ENCODE measurements around the gene ZNF319. TPM values are rescaled to one million over a fixed set of nuclear protein-coding genes. Genes with fewer than 3 reads are reported as not detected.

The ZNF319 gene
- total and polyA plus RNA-seq, 4 donors: 0.64 to 3.4 (median 2.6) TPM

- peaks cover 8 to 57% (median 45%) of the 10 kb centered on the region in 4 donors for H3K4me1 ChIP-seq (ENCODE audit: control insufficient read depth in 4 of 4, insufficient read depth in 4 of 4, low read length in 3 of 4)
These were observed 24.2 kb upstream of the ZNF319 start for GRCh38 chr16:58024486-58025350.

DNA sequence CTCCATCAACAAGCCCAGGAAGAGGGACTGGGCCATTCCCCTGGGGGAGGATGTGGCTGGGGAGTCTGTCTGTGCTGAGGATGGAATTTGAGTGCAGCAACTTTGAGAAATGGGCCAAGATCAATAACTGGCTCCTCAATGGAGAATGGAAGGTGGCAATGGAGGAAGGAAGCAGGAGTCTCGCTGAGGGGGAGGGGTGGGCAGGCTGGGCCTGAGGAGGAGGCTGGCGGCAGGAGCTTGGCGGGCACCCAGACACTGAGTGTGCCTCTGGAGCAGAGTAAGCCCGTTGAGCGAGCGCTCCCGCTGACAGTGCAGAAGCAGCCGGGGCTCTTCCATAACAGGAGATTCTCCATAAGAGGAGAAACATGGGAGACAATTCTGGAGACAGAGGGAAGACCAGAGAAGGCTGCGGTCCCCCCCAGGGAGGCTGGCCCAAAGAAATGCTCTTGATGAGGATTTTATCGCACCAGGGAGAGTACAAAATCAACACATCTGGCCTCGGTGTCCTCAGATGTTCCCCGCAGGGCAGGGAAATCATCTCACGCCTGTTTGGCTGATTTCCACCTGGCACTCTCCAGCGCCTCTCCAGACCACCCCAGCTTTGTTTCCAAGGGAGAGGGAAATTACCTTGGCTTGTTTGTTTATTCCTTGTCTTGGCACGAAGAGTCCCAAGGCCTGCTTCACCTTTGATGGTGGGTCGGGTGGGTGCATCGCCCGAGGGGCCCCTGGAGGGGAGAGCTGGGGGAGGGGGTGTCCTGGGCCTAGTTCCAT is 22.3 kb upstream of the ZNF319 start:
- peaks cover 3 to 39% (median 28%) of the 10 kb centered on the region in 4 donors for H3K4me1 ChIP-seq (ENCODE audit: control insufficient read depth in 4 of 4, insufficient read depth in 4 of 4, low read length in 3 of 4)
- no peak overlapping the region for H3K9ac ChIP-seq (ENCODE audit: low read depth in 1 of 2, low read length in 2 of 2)
- H3K4me3 ChIP-seq (ENCODE audit: low read depth in 1 of 3, low read length in 3 of 3): no peak overlapping the region
- TF ChIP-seq FOXA2 (IDR thresholded peaks at IDR 0.05): no peak
- no peak for TF ChIP-seq HNF4G (IDR thresholded peaks at IDR 0.05)
- TF ChIP-seq NR2F2 (IDR thresholded peaks at IDR 0.05): no peak
- no peak for TF ChIP-seq TAF1 (conservative IDR thresholded peaks at IDR 0.05)
- TF ChIP-seq EGR1 (IDR thresholded peaks at IDR 0.05; ENCODE audit: low read depth in 2 of 2): no peak
- no peak for TF ChIP-seq GABPA (IDR thresholded peaks at IDR 0.05 in 1 of 2, conservative IDR thresholded peaks at IDR 0.05 in 1 of 2)
- no peak for TF ChIP-seq MAX (IDR thresholded peaks at IDR 0.05)
- TF ChIP-seq, protein P1, sequence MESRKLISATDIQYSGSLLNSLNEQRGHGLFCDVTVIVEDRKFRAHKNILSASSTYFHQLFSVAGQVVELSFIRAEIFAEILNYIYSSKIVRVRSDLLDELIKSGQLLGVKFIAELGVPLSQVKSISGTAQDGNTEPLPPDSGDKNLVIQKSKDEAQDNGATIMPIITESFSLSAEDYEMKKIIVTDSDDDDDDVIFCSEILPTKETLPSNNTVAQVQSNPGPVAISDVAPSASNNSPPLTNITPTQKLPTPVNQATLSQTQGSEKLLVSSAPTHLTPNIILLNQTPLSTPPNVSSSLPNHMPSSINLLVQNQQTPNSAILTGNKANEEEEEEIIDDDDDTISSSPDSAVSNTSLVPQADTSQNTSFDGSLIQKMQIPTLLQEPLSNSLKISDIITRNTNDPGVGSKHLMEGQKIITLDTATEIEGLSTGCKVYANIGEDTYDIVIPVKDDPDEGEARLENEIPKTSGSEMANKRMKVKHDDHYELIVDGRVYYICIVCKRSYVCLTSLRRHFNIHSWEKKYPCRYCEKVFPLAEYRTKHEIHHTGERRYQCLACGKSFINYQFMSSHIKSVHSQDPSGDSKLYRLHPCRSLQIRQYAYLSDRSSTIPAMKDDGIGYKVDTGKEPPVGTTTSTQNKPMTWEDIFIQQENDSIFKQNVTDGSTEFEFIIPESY (IDR thresholded peaks at IDR 0.05): no peak

More at GRCh38 chr16:58024486-58025350, 24.2 kb upstream of the ZNF319 start:
- TF ChIP-seq NR2F2 (IDR thresholded peaks at IDR 0.05): peak; percentile 83
- peak; percentile 96 for TF ChIP-seq HNF4G (IDR thresholded peaks at IDR 0.05)
- peak; percentile 98 for TF ChIP-seq SP1 (IDR thresholded peaks at IDR 0.05)
- peak; percentile 78 for TF ChIP-seq YY1 (IDR thresholded peaks at IDR 0.05)
- peak; percentile 81 to 89 for TF ChIP-seq RXRA (IDR thresholded peaks at IDR 0.05)
- TF ChIP-seq, protein P2, sequence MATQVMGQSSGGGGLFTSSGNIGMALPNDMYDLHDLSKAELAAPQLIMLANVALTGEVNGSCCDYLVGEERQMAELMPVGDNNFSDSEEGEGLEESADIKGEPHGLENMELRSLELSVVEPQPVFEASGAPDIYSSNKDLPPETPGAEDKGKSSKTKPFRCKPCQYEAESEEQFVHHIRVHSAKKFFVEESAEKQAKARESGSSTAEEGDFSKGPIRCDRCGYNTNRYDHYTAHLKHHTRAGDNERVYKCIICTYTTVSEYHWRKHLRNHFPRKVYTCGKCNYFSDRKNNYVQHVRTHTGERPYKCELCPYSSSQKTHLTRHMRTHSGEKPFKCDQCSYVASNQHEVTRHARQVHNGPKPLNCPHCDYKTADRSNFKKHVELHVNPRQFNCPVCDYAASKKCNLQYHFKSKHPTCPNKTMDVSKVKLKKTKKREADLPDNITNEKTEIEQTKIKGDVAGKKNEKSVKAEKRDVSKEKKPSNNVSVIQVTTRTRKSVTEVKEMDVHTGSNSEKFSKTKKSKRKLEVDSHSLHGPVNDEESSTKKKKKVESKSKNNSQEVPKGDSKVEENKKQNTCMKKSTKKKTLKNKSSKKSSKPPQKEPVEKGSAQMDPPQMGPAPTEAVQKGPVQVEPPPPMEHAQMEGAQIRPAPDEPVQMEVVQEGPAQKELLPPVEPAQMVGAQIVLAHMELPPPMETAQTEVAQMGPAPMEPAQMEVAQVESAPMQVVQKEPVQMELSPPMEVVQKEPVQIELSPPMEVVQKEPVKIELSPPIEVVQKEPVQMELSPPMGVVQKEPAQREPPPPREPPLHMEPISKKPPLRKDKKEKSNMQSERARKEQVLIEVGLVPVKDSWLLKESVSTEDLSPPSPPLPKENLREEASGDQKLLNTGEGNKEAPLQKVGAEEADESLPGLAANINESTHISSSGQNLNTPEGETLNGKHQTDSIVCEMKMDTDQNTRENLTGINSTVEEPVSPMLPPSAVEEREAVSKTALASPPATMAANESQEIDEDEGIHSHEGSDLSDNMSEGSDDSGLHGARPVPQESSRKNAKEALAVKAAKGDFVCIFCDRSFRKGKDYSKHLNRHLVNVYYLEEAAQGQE (IDR thresholded peaks at IDR 0.05): peak; percentile 70
- peak; percentile 59 to 86 for TF ChIP-seq EGR1 (IDR thresholded peaks at IDR 0.05; ENCODE audit: low read depth in 2 of 2)
- TF ChIP-seq, protein P3, sequence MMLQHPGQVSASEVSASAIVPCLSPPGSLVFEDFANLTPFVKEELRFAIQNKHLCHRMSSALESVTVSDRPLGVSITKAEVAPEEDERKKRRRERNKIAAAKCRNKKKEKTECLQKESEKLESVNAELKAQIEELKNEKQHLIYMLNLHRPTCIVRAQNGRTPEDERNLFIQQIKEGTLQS (IDR thresholded peaks at IDR 0.05): no peak
- peak; percentile 52 for TF ChIP-seq MAX (IDR thresholded peaks at IDR 0.05)
- peak in 1 of 2 donors; percentile 74 for TF ChIP-seq JUND (IDR thresholded peaks at IDR 0.05)
- TF ChIP-seq FOXA2 (IDR thresholded peaks at IDR 0.05): no peak
- TF ChIP-seq TAF1 (conservative IDR thresholded peaks at IDR 0.05): peak; percentile 55
- TF ChIP-seq, protein P1 (IDR thresholded peaks at IDR 0.05): no peak
- TF ChIP-seq RAD21 (IDR thresholded peaks at IDR 0.05): peak; percentile 19 to 54
- TF ChIP-seq HNF4A (conservative IDR thresholded peaks at IDR 0.05): peak; percentile 94 to 98
- TF ChIP-seq GABPA (IDR thresholded peaks at IDR 0.05 in 1 of 2, conservative IDR thresholded peaks at IDR 0.05 in 1 of 2): peak in 1 of 2 donors; percentile 81
- WGBS: 4% methylated on average over 57 of the region's 57 CpGs
- Histone ChIP-seq H3K9me3 (ENCODE audit: control insufficient read depth in 4 of 4, low read length in 3 of 4) (no peaks in the 10 kb centered on the region), H3K27ac (ENCODE audit: low read depth in 1 of 2, low read length in 2 of 2) (peak overlapping the region; percentile 56 to 78), H3K9ac (ENCODE audit: low read depth in 1 of 2, low read length in 2 of 2) (peak overlapping the region in 1 of 2 donors; percentile 32), H3K4me3 (ENCODE audit: low read depth in 1 of 3, low read length in 3 of 3) (peak overlapping the region; percentile 30 to 82 (median 78)), H3K27me3 (ENCODE audit: control insufficient read depth in 4 of 4, insufficient read depth in 4 of 4, low read length in 3 of 4) (no peaks in the 10 kb centered on the region), H3K36me3 (ENCODE audit: control insufficient read depth in 4 of 4, insufficient read depth in 3 of 4, low read depth in 1 of 4, low read length in 3 of 4) (peaks cover 0 to 2% (median 0%) of the 10 kb centered on the region in 4 donors)
- DNase-seq (ENCODE audit: low spot score): peak; percentile 67

More for the DNA sequence above, 22.3 kb upstream of the ZNF319 start:
- Histone ChIP-seq H3K9me3 (ENCODE audit: control insufficient read depth in 4 of 4, low read length in 3 of 4) (no peaks in the 10 kb centered on the region), H3K36me3 (ENCODE audit: control insufficient read depth in 4 of 4, insufficient read depth in 3 of 4, low read depth in 1 of 4, low read length in 3 of 4) (peaks cover 0 to 5% (median 1%) of the 10 kb centered on the region in 4 donors), H3K27me3 (ENCODE audit: control insufficient read depth in 4 of 4, insufficient read depth in 4 of 4, low read length in 3 of 4) (no peaks in the 10 kb centered on the region), H3K27ac (ENCODE audit: low read depth in 1 of 2, low read length in 2 of 2) (peak overlapping the region in 1 of 2 donors; percentile 8)
- DNase-seq (ENCODE audit: low spot score): no peak
- WGBS: 35% methylated on average over 18 of the region's 18 CpGs
